Activated T-cell treated with anti-CD3 and anti-CD28 coated beads, Interleukin-2, amount 50 U/mL, for 1 hour (primary cell): ENCODE data around the gene NR1I2.
A peak's percentile ranks its signal among the peaks of the same experiment; 100 is the strongest.

Experiments
- DNase-seq: peaks from one replicate; pipeline ENCODE4 v3.0.0-alpha.2; 2020

Gene NR1I2

DNA sequence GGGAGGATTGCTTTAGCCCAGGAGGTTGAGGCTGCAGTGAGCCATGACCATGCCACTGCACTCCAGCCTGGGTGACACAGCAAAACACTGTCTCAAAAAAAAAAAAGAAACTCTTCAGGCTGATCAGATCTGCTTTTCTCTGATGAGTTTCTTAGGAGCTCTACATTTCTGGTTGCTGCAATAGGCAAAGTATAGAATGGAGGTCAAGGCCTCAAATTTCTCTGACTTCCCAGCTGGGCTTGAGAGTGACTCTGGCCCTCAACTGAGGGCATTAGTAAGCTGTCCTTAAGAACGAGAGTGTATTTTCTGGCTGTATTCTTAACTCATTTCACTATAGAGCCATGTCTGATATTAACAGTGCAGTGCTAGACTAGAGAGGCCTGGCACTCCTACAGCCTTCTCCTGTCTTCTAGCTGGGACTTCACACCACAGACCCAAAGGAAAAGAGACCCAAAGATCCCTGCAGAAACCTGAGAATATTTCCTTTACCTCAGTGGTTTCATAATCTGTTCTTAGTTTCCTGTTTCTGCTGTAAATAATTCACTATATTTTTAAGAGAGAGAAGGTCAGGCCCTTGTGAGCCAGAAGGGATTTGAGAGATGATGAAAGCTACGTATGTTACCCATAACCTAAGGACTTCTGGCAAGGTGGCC is 2.0 kb upstream of the NR1I2 start:
- DNase-seq, result no peak

DNA sequence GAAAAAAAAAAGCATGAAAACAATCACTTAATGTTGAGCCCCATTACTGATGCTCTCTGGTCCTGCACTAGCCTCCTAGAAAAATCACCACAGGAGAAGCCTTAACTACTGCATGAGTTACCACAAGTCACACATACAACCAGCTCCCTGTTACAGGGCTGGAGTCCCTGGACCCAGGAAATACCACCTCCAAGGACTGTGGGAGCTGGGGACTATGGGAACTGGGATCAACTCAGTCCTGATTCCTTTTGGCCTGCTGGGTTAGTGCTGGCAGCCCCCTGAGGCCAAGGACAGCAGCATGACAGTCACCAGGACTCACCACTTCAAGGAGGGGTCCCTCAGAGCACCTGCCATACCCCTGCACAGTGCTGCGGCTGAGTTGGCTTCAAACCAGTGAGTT is 559 bp downstream of the NR1I2 start:
- DNase-seq, result no peak

DNA sequence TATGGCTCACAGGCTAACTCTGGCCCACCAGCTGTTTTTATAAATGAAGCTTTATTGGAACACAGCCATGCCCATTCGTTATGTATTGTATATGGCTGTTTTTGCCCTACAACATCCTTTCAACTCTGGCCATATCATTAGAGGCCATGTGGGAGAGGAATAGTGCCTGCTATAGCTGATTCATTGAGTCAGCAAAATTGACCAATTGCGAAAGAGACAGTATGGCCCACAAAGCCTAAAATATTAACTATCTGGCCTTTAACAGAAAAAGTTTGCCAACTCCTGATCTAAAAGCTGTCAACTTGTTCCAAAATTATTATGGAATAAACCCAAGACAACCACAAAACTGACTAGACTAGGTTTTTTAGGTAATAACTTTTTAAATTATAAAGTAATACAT is 1.4 kb downstream of the NR1I2 start:
- no peak for DNase-seq

DNA sequence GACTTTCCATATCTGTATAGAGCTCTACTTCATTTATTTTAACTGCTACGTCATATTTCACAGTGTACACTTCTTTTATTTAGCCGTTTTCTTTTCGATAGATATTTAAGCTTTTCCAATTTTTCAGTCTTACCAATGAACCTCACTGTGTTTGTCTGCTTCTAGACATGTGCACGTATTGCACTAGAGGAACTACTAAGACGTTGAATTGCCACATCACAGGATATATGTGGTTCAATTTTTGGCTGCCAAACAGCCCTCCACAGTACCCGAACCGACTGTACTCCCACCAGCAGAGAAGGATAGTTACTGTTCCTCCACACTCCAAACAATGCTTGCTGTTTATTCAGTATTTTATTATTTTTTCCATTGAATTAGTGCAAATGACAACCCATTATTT is 2.0 kb downstream of the NR1I2 start:
- no peak for DNase-seq

DNA sequence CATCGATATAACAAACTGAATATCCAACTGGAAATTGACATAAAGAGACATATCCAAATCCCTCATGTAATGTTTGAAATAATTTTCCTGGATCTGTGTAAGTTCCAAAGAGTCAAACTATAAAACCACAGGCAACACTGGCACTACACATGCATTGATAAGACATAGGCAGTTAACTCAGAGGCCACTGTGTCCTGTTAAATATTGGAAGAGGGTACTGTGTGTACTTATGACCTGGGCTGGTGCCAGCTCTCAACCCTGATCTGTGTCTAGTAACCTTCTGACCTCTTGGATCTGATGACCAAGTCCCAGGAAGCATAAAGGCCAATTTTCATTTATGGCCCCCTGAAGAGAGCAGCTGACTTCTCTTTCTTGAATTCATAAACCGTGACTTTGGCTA is 4.5 kb downstream of the NR1I2 start:
- no peak for DNase-seq

DNA sequence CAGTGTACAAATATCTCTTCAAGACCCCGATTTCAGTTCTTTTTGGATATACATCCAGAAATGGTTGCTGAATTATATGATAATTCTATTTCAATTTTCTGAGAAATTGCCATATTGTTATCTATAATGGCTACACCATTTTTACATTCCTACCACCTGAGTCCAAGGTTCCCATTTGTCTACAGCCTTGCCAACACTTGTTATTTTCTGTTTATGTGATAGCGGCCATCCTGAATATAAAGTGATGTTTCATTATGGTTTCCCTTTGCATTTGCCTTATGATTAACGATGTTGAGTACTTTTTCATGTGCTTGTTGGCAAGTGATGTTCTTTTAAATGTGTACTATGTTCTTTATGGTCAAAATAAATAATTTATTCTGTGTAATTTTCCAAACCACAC is 8.5 kb downstream of the NR1I2 start:
- no peak for DNase-seq

DNA sequence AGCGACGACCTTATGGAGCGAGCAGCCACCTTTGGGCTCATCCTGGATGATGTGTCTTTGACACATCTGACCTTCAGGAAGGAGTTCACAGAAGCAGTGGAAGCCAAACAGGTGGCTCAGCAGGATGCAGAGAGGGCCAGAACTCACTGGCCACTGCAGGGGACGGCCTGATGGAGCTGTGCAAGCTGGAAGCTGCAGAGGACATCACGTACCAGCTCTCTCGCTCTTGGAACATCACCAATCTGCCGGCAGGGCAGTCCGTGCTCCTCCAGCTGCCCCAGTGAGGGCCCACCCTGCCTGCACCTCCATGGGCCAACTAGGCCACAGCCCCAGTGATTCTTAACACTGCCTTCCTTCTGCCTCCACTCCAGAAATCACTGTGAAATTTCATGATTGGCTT is 10.4 kb downstream of the NR1I2 start:
- no peak for DNase-seq

DNA sequence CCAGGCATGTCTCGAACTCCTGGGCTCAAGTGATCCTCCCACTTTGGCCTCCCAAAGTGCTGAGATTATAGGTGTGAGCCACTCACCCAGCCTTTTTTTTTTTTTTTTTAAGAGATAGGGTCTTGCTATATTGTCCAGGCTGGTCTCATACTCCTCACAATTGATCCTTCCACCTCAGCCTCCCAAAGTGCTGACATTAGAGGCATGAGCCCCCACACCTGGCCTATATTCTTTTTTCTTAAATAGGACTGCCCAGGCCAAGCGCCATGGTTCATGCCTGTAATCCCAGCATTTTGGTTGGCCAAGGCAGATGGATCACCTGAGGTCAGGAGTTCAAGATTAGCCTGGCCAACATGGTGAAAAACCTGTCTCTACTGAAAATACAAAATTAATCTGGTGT is 12.5 kb downstream of the NR1I2 start:
- DNase-seq, result no peak

DNA sequence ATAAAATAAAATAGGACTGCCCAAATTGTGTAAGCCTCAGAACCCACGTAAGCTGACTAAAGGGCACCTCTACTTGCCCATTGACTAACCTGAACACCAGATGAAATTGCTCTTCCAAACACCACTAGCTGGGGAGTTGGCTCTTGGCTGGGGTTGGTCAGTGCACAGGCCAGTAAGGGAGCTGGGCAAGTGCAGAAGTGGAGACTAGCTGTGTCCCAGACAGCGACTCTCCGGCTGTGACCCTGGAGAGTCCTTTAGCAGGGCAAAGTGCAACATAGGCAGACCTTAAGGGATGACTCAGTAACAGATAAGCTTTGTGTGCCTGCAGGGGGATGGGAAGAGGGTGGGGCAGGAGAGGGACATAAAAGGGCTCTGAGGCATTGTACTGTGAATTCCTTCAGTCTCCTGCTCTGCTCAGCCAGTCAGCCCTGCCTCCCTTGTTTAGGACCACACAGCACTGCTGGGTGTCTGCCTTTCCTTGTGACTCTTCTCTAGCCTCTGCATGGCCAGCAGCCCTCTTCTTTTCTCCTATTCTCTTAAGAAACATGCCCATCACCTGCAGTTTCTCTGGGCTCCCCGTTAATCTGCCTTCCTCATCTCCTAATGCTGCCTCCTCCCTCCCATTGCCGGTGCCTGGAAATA is 13.2 kb downstream of the NR1I2 start:
- no peak for DNase-seq

DNA sequence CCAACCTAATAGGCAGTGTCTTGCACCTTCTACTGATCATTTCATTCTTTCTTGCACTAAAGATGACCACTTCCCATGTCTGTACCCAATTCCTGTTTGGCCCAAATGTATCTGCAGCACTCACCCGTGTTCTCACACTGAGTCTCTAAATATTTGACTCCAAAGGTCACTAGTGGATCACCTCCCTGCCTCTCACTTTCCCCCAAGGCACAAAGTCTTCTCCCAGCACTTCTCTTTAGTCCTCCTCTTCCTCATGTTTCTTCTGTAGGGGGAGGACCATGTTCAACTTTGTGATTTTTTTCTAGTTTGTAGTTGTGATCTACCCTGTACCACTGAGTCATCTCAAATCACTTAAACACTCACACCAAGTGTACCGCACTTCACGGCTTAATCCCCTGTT is 13.9 kb downstream of the NR1I2 start:
- no peak for DNase-seq

DNA sequence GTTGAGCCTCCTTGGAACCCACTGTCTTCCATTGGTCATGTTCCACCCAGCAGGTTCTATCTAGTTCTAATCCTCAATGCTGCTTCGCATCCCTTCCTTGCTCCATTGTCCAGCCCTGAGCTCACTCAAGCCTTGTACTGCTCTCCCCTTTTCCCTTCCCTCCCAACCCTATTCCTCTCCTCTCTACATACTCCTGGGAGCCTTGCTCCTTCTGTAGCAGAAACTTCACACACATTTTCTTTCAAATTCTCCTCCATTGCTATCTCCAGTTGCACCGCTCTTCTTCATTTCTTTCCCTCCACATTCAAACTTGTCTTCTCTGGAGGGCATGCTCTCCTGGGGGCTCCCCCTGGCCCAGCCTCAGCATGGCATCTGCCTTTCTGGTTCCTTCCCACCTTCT is 14.5 kb downstream of the NR1I2 start:
- DNase-seq, result no peak

DNA sequence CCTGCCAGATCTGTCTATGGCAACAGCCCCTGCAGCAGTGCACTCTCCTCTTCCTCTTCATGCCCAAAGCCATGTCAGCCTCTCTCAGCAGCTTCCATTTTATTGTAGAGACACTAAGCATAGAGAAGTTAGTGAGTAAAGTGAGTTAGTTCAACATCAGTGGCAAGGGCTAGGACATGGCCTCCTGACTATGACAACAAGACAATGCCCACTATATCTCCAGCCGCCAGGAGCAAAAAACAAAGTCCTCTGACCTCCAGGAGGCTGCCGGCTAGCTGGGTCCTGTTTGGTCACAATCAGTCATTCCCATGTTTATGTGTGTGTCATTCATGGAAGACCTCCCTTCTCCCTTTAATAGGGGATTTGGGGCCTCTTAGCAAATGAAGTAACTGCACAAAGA is 14.9 kb downstream of the NR1I2 start:
- no peak for DNase-seq

DNA sequence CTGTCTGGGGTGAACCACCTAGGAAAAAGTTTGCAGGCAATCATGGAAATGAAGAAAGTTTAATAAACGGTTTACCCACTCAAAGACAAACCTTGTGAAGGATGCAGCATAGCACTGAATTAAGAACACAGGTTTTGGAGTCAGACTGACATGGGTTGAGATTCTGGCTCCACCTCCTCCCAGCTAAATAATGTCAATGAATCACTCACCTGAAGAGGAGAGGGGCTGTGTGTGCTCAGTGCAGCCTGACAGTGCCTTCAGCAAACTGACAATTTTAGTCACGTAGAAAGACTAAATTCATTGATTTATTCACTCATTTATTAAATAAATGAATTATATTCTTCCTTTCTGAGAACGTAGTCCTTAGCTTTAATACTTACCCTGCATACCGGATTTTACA is 18.9 kb downstream of the NR1I2 start:
- DNase-seq, result no peak

DNA sequence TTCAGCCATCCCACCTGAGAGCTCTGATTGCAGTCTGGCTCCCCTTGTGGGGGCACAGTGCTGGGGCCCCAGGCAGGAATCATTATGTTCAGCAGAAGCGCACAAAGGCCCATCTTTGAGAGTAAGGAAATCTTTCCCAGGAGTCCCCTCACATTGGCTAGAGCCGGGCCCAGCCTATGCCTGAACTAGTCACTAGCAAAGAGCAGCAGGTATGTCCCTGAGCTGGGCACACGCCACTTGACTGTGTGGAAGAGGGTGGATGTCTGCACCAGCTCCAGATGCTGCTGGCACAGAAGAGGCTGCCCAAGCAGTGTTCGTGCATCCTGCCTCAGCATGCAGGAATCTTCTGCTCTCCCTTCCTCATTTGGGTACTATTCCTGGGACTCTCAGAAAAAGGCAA is 26.3 kb downstream of the NR1I2 start:
- DNase-seq, result no peak

DNA sequence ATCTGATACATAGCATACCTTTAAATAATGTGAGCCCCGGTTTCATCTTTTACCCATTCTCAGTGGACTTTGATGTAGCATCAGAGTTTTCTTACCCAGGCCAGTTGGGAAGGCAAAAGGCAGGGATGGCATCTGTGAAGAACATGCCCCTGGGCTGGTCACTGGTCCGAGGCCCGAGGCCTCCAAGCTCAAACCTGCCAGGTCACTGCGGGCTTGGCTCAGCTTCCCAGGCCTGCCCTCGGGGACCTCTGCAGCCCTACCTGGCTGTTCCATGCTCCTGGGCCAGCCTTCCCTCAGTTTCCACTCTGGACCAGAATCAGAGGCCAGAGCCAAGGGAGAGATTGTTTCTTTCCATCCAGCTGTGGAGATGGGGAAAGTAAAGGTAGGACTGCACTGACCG is 26.9 kb downstream of the NR1I2 start:
- DNase-seq, result no peak

DNA sequence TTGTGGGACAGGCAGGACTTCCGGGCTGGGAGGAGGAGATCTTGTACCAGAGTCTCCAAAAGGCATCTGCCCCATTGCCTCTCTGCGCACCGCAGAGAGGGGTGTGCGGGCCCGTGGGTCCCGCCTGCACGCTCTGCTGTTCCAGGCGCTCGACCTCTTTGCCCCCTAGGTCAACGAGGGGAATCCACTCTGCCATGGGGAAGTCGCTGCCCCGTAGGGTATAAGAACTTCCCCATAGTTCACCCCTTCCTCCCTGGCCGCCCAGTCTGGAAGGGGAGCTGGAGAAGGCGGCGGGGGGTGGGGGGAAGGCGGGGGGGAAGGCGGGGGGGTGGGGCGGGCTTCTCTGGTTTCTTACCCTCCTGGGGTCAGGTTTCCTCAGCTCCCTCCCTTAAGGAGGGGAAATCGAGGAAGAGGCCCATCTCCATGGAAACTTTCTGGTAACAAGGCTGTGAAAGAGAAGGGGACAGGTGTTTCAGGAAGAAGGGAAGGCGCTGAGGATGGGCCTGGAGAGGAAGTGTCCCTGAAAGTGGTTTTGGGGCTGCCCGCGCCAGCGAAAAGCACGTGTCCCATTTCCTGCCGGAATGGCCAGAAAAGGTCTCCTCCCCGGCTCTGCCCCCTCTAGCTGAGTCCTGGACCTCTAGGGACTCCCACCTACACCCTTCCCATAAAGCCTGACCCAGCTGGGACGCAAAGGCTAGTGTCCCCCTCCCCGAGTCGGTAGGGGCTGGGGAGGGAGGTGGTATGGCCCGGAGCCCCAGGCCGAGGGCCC is 27.5 kb downstream of the NR1I2 start:
- no peak for DNase-seq

DNA sequence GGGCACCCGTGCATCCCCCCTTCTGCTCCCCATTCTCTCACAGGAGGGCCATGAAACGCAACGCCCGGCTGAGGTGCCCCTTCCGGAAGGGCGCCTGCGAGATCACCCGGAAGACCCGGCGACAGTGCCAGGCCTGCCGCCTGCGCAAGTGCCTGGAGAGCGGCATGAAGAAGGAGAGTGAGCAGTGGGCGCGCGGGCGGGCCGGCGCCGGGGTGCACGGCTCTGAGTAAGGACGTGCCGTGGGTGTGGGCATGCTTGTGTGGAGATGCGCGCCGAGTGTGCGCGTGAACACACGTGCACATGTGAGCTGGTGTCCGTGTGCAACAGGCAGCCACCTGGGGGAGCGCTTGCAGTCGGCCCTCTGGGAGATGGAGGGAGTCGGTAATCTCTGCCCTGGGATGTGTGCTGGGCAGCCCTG is 28.1 kb downstream of the NR1I2 start:
- peak; percentile 54 for DNase-seq

DNA sequence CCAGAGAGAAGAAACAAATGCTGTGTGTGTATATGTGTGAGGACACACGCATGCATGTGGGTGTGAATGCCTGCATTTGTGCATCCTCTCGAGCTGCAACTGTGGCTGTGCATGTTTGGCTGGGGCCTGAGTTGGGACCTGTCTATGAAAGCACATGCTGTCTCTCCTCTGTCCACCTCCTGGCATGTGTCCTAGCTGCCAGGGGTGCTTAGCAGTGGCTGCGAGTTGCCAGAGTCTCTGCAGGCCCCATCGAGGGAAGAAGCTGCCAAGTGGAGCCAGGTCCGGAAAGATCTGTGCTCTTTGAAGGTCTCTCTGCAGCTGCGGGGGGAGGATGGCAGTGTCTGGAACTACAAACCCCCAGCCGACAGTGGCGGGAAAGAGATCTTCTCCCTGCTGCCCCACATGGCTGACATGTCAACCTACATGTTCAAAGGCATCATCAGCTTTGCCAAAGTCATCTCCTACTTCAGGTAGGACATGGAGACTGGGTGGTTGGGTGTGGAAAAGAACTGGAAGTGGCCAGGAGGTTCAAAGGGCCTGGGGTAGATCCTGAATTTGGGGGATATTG is 30.7 kb downstream of the NR1I2 start:
- DNase-seq, result no peak

DNA sequence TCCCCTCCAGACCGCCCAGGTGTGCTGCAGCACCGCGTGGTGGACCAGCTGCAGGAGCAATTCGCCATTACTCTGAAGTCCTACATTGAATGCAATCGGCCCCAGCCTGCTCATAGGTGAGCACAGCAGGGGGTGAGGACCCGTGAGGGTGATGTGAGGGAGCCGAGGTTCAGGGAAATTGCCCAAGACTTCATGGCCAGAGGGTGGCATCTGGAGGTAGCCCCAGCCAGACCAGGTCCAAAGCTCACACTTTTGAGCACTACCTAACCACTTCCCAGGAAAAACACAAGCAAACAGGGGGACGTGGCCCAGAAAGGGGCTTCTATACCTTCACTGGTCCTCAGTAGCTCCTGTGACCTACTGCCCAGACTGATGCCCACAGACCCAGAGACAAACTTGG is 33.8 kb downstream of the NR1I2 start:
- no peak for DNase-seq

DNA sequence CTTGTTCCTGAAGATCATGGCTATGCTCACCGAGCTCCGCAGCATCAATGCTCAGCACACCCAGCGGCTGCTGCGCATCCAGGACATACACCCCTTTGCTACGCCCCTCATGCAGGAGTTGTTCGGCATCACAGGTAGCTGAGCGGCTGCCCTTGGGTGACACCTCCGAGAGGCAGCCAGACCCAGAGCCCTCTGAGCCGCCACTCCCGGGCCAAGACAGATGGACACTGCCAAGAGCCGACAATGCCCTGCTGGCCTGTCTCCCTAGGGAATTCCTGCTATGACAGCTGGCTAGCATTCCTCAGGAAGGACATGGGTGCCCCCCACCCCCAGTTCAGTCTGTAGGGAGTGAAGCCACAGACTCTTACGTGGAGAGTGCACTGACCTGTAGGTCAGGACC is 35.2 kb downstream of the NR1I2 start:
- DNase-seq, result no peak

DNA sequence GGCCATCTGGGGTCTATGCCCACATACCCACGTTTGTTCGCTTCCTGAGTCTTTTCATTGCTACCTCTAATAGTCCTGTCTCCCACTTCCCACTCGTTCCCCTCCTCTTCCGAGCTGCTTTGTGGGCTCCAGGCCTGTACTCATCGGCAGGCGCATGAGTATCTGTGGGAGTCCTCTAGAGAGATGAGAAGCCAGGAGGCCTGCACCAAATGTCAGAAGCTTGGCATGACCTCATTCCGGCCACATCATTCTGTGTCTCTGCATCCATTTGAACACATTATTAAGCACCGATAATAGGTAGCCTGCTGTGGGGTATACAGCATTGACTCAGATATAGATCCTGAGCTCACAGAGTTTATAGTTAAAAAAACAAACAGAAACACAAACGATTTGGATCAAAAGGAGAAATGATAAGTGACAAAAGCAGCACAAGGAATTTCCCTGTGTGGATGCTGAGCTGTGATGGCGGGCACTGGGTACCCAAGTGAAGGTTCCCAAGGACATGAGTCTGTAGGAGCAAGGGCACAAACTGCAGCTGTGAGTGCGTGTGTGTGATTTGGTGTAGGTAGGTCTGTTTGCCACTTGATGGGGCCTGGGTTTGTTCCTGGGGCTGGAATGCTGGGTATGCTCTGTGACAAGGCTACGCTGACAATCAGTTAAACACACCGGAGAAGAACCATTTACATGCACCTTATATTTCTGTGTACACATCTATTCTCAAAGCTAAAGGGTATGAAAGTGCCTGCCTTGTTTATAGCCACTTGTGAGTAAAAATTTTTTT is 35.9 kb downstream of the NR1I2 start:
- no peak for DNase-seq

DNA sequence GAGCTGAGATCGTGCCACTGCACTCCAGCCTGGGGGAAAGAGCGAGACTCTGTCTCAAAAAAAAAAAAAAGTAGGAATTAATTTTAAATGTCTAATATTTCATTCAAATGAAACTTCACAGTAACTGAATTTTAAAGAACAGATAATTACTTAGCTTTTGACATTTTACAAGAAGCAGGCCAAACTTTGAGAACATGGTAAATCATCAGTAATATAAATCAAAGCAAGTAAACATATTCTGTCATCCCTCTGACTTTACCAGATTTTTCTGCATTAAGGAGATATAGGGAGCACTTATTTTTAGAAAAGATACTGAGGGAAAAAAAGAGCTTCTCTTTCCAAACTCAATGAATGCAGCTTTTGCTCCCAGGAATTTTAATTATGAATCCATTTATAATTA is 37.0 kb downstream of the NR1I2 start:
- no peak for DNase-seq

DNA sequence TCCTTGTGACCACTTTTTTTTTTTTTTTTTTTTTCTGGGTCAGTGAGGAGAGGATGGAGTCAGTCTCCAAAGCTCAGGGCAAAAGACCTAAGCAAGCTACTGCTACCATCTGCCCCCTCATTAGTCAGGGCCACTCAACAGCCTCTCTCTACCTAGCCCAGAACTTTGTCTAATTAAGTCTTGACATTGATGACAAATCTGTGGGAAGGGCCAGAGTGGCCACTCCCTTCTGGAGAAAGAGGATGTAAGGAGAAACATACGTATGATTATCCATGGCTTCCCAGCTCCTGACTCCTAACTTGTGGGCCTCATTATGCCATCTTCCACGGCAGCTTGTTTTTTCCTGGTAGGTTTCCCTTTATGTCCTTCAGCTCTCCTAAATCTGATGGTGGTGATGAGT is 37.9 kb downstream of the NR1I2 start:
- no peak for DNase-seq
